ENCODE results near the gene ELMO1.

Gene ELMO1

GRCh38 chr7:37491919-37492694, 43.4 kb upstream of the ELMO1 start:
- in situ Hi-C loops (cut with HindIII; ENCODE audit: low sequenced_read_pairs), result no loop called here
- no peak for TF ChIP-seq CTCF (IDR thresholded peaks at IDR 0.05; ENCODE audit: low read depth, low read length, missing control alignments)
- no peak for DNase-seq (ENCODE audit: low read depth)

GRCh38 chr7:37489703-37490102, 41.0 kb upstream of the ELMO1 start:
- no peak for DNase-seq (ENCODE audit: low read depth)
- H3K4me3 ChIP-seq (ENCODE audit: low read depth, low read length), result no peak overlapping the region
- no peak for TF ChIP-seq CTCF (IDR thresholded peaks at IDR 0.05; ENCODE audit: low read depth, low read length, missing control alignments)
- in situ Hi-C loops (cut with HindIII; ENCODE audit: low sequenced_read_pairs), result no loop called here

More at GRCh38 chr7:37491919-37492694, 43.4 kb upstream of the ELMO1 start:
- no peak overlapping the region for H3K4me3 ChIP-seq (ENCODE audit: low read depth, low read length)

- in situ Hi-C loops (cut with HindIII; ENCODE audit: low sequenced_read_pairs), result no loop called here
- TF ChIP-seq CTCF (IDR thresholded peaks at IDR 0.05; ENCODE audit: low read depth, low read length, missing control alignments), result no peak
- DNase-seq (ENCODE audit: low read depth), result no peak
- H3K4me3 ChIP-seq (ENCODE audit: low read depth, low read length), result no peak overlapping the region
Observed at GRCh38 chr7:37488163-37488764, 39.6 kb upstream of the ELMO1 start.

- no peak for TF ChIP-seq CTCF (IDR thresholded peaks at IDR 0.05; ENCODE audit: low read depth, low read length, missing control alignments)
- H3K4me3 ChIP-seq (ENCODE audit: low read depth, low read length), result no peak overlapping the region
- DNase-seq (ENCODE audit: low read depth), result no peak
- in situ Hi-C loops (cut with HindIII; ENCODE audit: low sequenced_read_pairs), result no loop called here
Observed at GRCh38 chr7:37484426-37485073, 35.9 kb upstream of the ELMO1 start.

- DNase-seq (ENCODE audit: low read depth), result no peak
- TF ChIP-seq CTCF (IDR thresholded peaks at IDR 0.05; ENCODE audit: low read depth, low read length, missing control alignments), result no peak
- in situ Hi-C loops (cut with HindIII; ENCODE audit: low sequenced_read_pairs), result no loop called here
- no peak overlapping the region for H3K4me3 ChIP-seq (ENCODE audit: low read depth, low read length)
Observed at GRCh38 chr7:37483627-37484026, 35.0 kb upstream of the ELMO1 start.

GRCh38 chr7:37482953-37483352, 34.3 kb upstream of the ELMO1 start:
- no peak for TF ChIP-seq CTCF (IDR thresholded peaks at IDR 0.05; ENCODE audit: low read depth, low read length, missing control alignments)
- DNase-seq (ENCODE audit: low read depth), result no peak
- in situ Hi-C loops (cut with HindIII; ENCODE audit: low sequenced_read_pairs), result no loop called here
- H3K4me3 ChIP-seq (ENCODE audit: low read depth, low read length), result no peak overlapping the region

Measured in astrocyte of the cerebellum (primary cell).